GM18507 (cell line): ENCODE data around the gene CDK1.

Experiments
- DNase-seq: peaks from one replicate; pipeline ENCODE4 v3.0.0; 2011; ENCODE audit warnings: low read depth; ENCODE audit not compliant: insufficient read length; ENCODE audit errors: extremely low spot score
- FAIRE-seq: peaks from 2 replicates; lab custom pipeline; 2011; peaks lifted over from hg19 to GRCh38; lab: Jason Lieb, UNC

CDK1 gene

GRCh38 chr10:60778214-60778970, at the start of gene CDK1:
Gene CDK1, plus strand, starts transcription at chr10:60778478. Its CDS starts 1,688 bp downstream, at chr10:60780166.
- peak; percentile 93 for DNase-seq
- FAIRE-seq: peak; percentile 99

GRCh38 chr10:60729106-60729505, 49.2 kb upstream of the CDK1 start:
- FAIRE-seq (no peak), DNase-seq (no peak)

GRCh38 chr10:60731134-60731885, 47.0 kb upstream of the CDK1 start:
- DNase-seq (peak; percentile 9), FAIRE-seq (peak; percentile 81)

- no peak for DNase-seq
- FAIRE-seq: peak; percentile 38
Measured at GRCh38 chr10:60732198-60732806, 46.0 kb upstream of the CDK1 start.

- FAIRE-seq (no peak), DNase-seq (no peak)
Measured at GRCh38 chr10:60732807-60733516, 45.3 kb upstream of the CDK1 start.

GRCh38 chr10:60733517-60733822, 44.8 kb upstream of the CDK1 start:
- FAIRE-seq (no peak), DNase-seq (no peak)

GRCh38 chr10:60733826-60734225, 44.5 kb upstream of the CDK1 start:
- FAIRE-seq (no peak), DNase-seq (no peak)

GRCh38 chr10:60734226-60734625, 44.1 kb upstream of the CDK1 start:
- FAIRE-seq: no peak
- no peak for DNase-seq

- FAIRE-seq (no peak), DNase-seq (no peak)
Measured at GRCh38 chr10:60735244-60735643, 43.0 kb upstream of the CDK1 start.

GRCh38 chr10:60737242-60737641, 41.0 kb upstream of the CDK1 start:
- no peak for FAIRE-seq
- DNase-seq: no peak

GRCh38 chr10:60739558-60739957, 38.7 kb upstream of the CDK1 start:
- FAIRE-seq (no peak), DNase-seq (no peak)

- no peak for DNase-seq
- no peak for FAIRE-seq
Measured at GRCh38 chr10:60742512-60742911, 35.8 kb upstream of the CDK1 start.

- FAIRE-seq: no peak
- no peak for DNase-seq
Measured at GRCh38 chr10:60747817-60748469, 30.3 kb upstream of the CDK1 start.

GRCh38 chr10:60753152-60753551, 25.1 kb upstream of the CDK1 start:
- FAIRE-seq: no peak
- no peak for DNase-seq

GRCh38 chr10:60753817-60754216, 24.5 kb upstream of the CDK1 start:
- DNase-seq (no peak), FAIRE-seq (no peak)

- FAIRE-seq: no peak
- DNase-seq: no peak
Measured at GRCh38 chr10:60757420-60757895, 20.8 kb upstream of the CDK1 start.

- FAIRE-seq (no peak), DNase-seq (no peak)
Measured at GRCh38 chr10:60759181-60759580, 19.1 kb upstream of the CDK1 start.

- no peak for DNase-seq
- no peak for FAIRE-seq
Measured at GRCh38 chr10:60760711-60761210, 17.5 kb upstream of the CDK1 start.

GRCh38 chr10:60762554-60762953, 15.7 kb upstream of the CDK1 start:
- FAIRE-seq (no peak), DNase-seq (no peak)
